OCI-LY7 (cell line): ENCODE measurements around the gene CUX1. TPM values are rescaled to one million over a fixed set of nuclear protein-coding genes. Genes with fewer than 3 reads are reported as not detected.
"Not testable (repeated sequence)": the region's sequence is repeated elsewhere in the genome, so short reads cannot be mapped to it uniquely, and the experiment has no call there.

Source experiments
- BruUV-seq: library from RNA; stranded (reverse); fragments of 400-500 nt; replicated peaks from 2 replicates; lab custom pipeline; 2021; lab: Mats Ljungman, UMichigan
- CTCF ChIA-PET: fragments of 300-600 bp; sonication (Branson Sonifier 250); formaldehyde crosslinking; loops from one replicate; lab custom pipeline; 2022; ENCODE audit warnings: antibody characterized with exemption; ENCODE audit not compliant: unreplicated experiment; lab: Charles Lee
- POLR2A ChIA-PET: fragments of 300-600 bp; sonication (Branson Sonifier 250); formaldehyde crosslinking; loops from one replicate; lab custom pipeline; 2022; ENCODE audit warnings: antibody characterized with exemption; lab: Charles Lee
- DNase-seq: peaks from one replicate; pipeline ENCODE4 v3.0.0-alpha.2; 2015; ENCODE audit warnings: low spot score
- H2AFZ ChIP-seq: fragments of 200-600 bp; sonication (generic), shearing (Covaris generic); 2 replicates; pipeline ENCODE4 v1.6.1; 2014; ENCODE audit warnings: mild to moderate bottlenecking, antibody characterized with exemption, low read length, moderate library complexity
- H3K27ac ChIP-seq: fragments of 200-600 bp; sonication (generic); 2 replicates; pipeline ENCODE4 v1.5.1; 2014; ENCODE audit warnings: mixed run types, low read depth, mild to moderate bottlenecking, moderate library complexity, low read length, inconsistent platforms; ENCODE audit not compliant: poor library complexity, severe bottlenecking
- H3K36me3 ChIP-seq: fragments of 200-600 bp; sonication (generic); 2 replicates; pipeline ENCODE4 v1.6.1; 2014; ENCODE audit warnings: mild to moderate bottlenecking, antibody characterized with exemption, low read length, moderate library complexity, mixed read lengths; ENCODE audit not compliant: insufficient read depth
- H3K4me1 ChIP-seq: fragments of 200-600 bp; sonication (generic); 2 replicates; pipeline ENCODE4 v1.5.1; 2014; ENCODE audit warnings: mild to moderate bottlenecking, low read length; ENCODE audit not compliant: insufficient read depth, poor library complexity, severe bottlenecking
- H3K4me2 ChIP-seq: fragments of 200-600 bp; sonication (generic); 2 replicates; pipeline ENCODE4 v1.6.1; 2014; ENCODE audit warnings: mild to moderate bottlenecking, low read length
- H3K4me3 ChIP-seq: fragments of 200-600 bp; sonication (generic); 2 replicates; pipeline ENCODE4 v1.5.1; 2014; ENCODE audit warnings: mild to moderate bottlenecking, low read depth, low read length; ENCODE audit not compliant: poor library complexity, severe bottlenecking
- H3K79me2 ChIP-seq: fragments of 200-600 bp; sonication (generic); 2 replicates; pipeline ENCODE4 v1.6.1; 2016; ENCODE audit warnings: low read depth, mild to moderate bottlenecking, low read length, moderate library complexity, mixed read lengths; ENCODE audit not compliant: insufficient read depth
- H3K9me2 ChIP-seq: fragments of 200-600 bp; sonication (generic); 2 replicates; pipeline ENCODE4 v1.6.1; 2016; ENCODE audit warnings: mild to moderate bottlenecking, low read length, mixed read lengths; ENCODE audit not compliant: insufficient read depth
- H3K9me3 ChIP-seq: fragments of 200-600 bp; sonication (generic); 2 replicates; pipeline ENCODE4 v1.6.1; 2014; ENCODE audit warnings: mild to moderate bottlenecking, mixed run types, low read length, mixed read lengths
- H4K20me1 ChIP-seq: fragments of 200-600 bp; sonication (generic); 2 replicates; pipeline ENCODE4 v1.6.1; 2014; ENCODE audit warnings: mild to moderate bottlenecking, antibody characterized with exemption, low read length, moderate library complexity, mixed read lengths; ENCODE audit not compliant: insufficient read depth
- EZH2phosphoT487 ChIP-seq: fragments of 200-600 bp; sonication (generic); IDR thresholded peaks from 2 replicates; pipeline ENCODE4 v1.6.1; 2018; ENCODE audit warnings: low read depth, borderline replicate concordance, mild to moderate bottlenecking, mixed run types, antibody characterized with exemption, low read length, moderate library complexity, mixed read lengths
- intact Hi-C: fragments of 100-400 bp; cut with micrococcal nuclease; formaldehyde crosslinking; loops from one replicate; pipeline ENCODE4 v1.10.0; 2022; ENCODE audit not compliant: unreplicated experiment
- total RNA-seq, 2 experiments: library from RNA; depleted of rRNA in 1 of 2; stranded (reverse); fragments of >200 nt in 1 of 2; shearing (Covaris generic) in 1 of 2; gene quantifications; 2 replicates each; pipeline ENCODE4 v1.2.3, GENCODE V29; 2014 to 2022
- TF ChIP-seq, protein P1 (sequence below): fragments of 200-600 bp; sonication (generic); conservative IDR thresholded peaks from 2 replicates; pipeline ENCODE4 v1.5.1; 2014; ENCODE audit warnings: mild to moderate bottlenecking, antibody characterized with exemption, low read length, moderate library complexity, mixed read lengths

CUX1 gene
- total RNA-seq, 2 experiments from 2014 or later = 143 to 199 TPM

DNA sequence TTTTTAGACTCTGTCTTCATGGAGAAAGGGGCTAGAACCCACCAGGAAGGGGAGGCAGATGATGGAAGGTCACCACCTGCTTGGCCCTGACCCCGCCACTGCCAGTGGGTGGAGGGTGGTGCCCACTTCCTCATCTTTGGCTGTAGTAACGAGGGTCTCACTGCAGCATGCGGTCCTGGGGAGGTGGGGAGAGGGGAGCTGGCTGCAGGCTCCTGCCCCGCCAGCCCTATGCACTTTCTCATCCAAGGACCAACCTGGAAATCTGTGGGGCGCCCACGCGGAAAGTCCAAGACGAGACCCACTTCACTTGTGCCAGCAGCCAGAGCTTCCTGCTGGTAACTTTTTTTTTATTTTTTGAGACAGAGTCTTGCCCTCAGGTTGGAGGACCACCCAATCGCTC lies 101.0 kb downstream of the CUX1 start:
- H3K4me3 ChIP-seq = no peak overlapping the region
- POLR2A ChIA-PET = no interaction called here
- no peak overlapping the region for H2AFZ ChIP-seq
- H3K79me2 ChIP-seq = peaks cover 89% of the 10 kb centered on the region
- H3K4me1 ChIP-seq = peaks cover 5% of the 10 kb centered on the region
- H4K20me1 ChIP-seq = peaks cover 15% of the 10 kb centered on the region
- intact Hi-C loops = no loop called here
- BruUV-seq = no TSS peak
- H3K36me3 ChIP-seq = peaks cover 93% of the 10 kb centered on the region
- CTCF ChIA-PET = no interaction called here
- no peak overlapping the region for H3K4me2 ChIP-seq
- TF ChIP-seq, protein P1, sequence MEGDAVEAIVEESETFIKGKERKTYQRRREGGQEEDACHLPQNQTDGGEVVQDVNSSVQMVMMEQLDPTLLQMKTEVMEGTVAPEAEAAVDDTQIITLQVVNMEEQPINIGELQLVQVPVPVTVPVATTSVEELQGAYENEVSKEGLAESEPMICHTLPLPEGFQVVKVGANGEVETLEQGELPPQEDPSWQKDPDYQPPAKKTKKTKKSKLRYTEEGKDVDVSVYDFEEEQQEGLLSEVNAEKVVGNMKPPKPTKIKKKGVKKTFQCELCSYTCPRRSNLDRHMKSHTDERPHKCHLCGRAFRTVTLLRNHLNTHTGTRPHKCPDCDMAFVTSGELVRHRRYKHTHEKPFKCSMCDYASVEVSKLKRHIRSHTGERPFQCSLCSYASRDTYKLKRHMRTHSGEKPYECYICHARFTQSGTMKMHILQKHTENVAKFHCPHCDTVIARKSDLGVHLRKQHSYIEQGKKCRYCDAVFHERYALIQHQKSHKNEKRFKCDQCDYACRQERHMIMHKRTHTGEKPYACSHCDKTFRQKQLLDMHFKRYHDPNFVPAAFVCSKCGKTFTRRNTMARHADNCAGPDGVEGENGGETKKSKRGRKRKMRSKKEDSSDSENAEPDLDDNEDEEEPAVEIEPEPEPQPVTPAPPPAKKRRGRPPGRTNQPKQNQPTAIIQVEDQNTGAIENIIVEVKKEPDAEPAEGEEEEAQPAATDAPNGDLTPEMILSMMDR = no peak
- no peak for TF ChIP-seq EZH2phosphoT487
- H3K9me3 ChIP-seq = no peaks in the 10 kb centered on the region
- no peak for DNase-seq
- no peaks in the 10 kb centered on the region for H3K9me2 ChIP-seq
- H3K27ac ChIP-seq = no peak overlapping the region

DNA sequence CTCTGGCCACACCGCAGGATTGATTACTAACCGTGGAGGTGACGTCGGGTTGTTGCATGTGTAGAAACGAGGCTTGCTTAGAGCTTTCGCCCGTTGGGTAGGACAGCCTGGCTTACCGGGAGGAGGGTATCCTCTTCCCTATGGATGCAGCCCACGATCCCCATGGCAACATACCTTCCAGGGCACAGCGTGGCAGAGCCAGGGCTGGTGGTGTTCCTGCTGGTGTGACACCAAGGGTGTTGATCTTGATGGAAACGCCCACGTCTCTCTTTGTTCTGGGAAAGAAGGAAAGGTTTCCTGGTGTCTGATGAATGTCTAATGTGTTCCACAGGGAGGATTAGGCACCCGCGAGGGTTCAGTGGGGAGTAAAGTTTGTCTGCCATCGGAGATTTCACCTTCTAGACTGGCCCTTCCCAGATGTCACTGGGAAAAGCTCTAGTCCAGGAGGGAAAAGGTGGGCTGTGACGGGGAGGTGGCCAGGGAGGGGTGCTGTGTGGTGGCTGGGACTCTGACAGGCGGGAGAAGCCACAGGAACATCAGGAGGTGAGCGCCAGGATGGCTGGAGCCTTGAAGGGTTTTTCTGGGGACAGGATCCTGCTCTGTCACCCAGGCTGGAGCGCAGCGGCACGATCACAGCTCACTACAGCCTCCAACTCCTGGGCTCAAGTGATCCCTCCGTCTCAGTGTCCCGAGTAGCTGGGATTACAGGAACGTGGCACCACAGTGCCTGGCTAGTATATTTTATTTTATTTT lies 102.1 kb downstream of the CUX1 start:
- no peak overlapping the region for H3K4me2 ChIP-seq
- H4K20me1 ChIP-seq = peaks cover 9% of the 10 kb centered on the region
- no peaks in the 10 kb centered on the region for H3K9me3 ChIP-seq
- no peaks in the 10 kb centered on the region for H3K9me2 ChIP-seq
- CTCF ChIA-PET = no interaction called here
- peaks cover 90% of the 10 kb centered on the region for H3K79me2 ChIP-seq
- H3K4me3 ChIP-seq = no peak overlapping the region
- no TSS peak for BruUV-seq
- H3K36me3 ChIP-seq = peaks cover 95% of the 10 kb centered on the region
- POLR2A ChIA-PET = interaction anchor here (1.6 kb wide), 1 partner anchor 16 kb away, joined by 3 read pairs; no protein-coding TSS in a partner anchor
- no peak for DNase-seq
- no peak overlapping the region for H3K27ac ChIP-seq
- no peak overlapping the region for H2AFZ ChIP-seq
- intact Hi-C loops = no loop called here
- no peak for TF ChIP-seq EZH2phosphoT487
- TF ChIP-seq, protein P1 = no peak
- no peaks in the 10 kb centered on the region for H3K4me1 ChIP-seq

DNA sequence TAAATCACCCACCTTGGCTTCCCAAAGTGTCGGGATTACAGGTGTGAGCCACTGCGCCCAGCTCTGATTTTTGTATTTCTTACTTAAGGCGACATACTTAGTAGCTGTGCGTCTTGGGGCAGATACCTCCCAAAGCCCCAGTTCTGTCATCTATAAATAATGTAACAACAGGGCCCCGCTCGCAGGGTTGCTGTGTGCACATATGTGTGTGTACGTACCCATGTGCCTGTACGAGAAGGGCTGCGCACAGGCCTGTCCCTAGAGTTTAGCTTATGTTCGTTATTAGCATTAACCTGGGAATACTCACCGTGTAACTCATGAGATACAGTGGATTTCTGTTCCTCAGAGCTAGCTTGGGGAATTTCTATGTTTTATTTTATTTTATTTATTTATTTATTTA lies 103.6 kb downstream of the CUX1 start:
- no peak for TF ChIP-seq EZH2phosphoT487
- TF ChIP-seq, protein P1 = no peak
- peaks cover 94% of the 10 kb centered on the region for H3K36me3 ChIP-seq
- ChIA-PET POLR2A (interaction anchor here (0.9 to 1.1 kb wide), 2 partner anchors 9 to 10 kb away, joined by 3 read pairs; no protein-coding TSS in a partner anchor), CTCF (no interaction called here)
- no peak for DNase-seq
- no peak overlapping the region for H3K4me3 ChIP-seq
- no peak overlapping the region for H3K27ac ChIP-seq
- no peaks in the 10 kb centered on the region for H3K4me1 ChIP-seq
- no peaks in the 10 kb centered on the region for H3K9me2 ChIP-seq
- H3K9me3 ChIP-seq = no peaks in the 10 kb centered on the region
- H2AFZ ChIP-seq = no peak overlapping the region
- no peak overlapping the region for H3K4me2 ChIP-seq
- BruUV-seq = no TSS peak
- peaks cover 9% of the 10 kb centered on the region for H4K20me1 ChIP-seq
- peaks cover 94% of the 10 kb centered on the region for H3K79me2 ChIP-seq
- intact Hi-C loops = no loop called here

DNA sequence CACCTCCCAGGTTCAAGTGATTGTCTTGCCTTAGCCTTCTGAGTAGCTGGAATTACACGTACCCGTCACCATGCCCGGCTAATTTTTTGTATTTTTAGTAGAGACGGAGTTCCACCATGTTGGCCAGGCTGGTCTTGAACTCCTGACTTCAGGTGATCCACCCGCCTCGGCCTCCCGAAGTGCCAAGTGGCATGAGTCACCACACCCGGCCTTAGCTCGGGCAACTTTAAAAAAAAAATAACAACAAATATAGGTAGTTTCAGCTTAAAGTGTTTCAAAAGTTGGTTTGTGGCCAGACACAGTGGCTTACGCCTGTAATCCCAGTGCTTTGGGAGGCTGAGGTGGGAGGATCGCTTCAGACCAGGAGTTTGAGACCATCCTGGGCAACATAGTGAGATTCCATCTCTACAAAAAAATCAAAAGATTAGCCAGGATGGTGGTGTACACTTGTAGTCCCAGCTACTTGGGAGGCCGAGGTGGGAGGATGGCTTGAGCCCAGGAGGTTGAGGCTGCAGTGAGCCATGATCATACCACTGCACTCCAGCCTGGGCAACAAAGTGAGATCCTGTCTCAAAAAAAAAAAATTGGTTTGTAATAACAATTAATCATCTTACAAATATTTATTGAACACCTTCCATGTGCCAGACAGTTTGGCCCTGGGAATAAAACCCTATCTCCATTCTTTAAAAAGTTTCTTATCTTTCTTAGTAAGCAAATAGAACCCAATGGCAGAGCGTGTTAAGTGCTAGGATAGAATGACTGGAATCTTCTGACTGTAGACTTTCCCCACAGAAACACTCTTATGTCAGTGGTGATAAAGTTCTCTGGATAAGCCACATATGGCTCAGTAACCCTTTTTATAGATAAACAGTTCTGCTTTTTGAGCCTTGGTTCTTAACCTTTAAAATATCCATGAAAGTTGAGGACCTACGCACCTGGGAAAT lies 104.4 kb downstream of the CUX1 start:
- CTCF ChIA-PET, H3K4me2 ChIP-seq, intact Hi-C loops: not testable (repeated sequence)

More for the DNA sequence above, 104.4 kb downstream of the CUX1 start:
- H3K9me3 ChIP-seq, H2AFZ ChIP-seq, H4K20me1 ChIP-seq, DNase-seq, BruUV-seq, H3K27ac ChIP-seq, H3K4me3 ChIP-seq, H3K4me1 ChIP-seq, H3K9me2 ChIP-seq: not testable (repeated sequence)
- H3K36me3 ChIP-seq = peaks cover 94% of the 10 kb centered on the region
- POLR2A ChIA-PET = interaction anchor here (0.9 to 1.1 kb wide), 2 partner anchors 9 to 11 kb away, joined by 3 read pairs; no protein-coding TSS in a partner anchor
- H3K79me2 ChIP-seq = peaks cover 98% of the 10 kb centered on the region
